CD14-positive monocyte (primary cell): ENCODE measurements around the gene AMBRA1. TPM values are rescaled to one million over a fixed set of nuclear protein-coding genes. Genes with fewer than 3 reads are reported as not detected.

Experiments used
- DNase-seq, 3 donors: peaks; one replicate each; pipeline ENCODE4 v3.0.0-alpha.2; 2011 to 2022
- H2AFZ ChIP-seq: 2 replicates; pipeline ENCODE4 v1.6.0; 2012; ENCODE audit warnings: mild to moderate bottlenecking, low read depth, low read length, inconsistent platforms; ENCODE audit not compliant: insufficient read depth, poor library complexity, severe bottlenecking
- H3K27ac ChIP-seq, 2 donors: 1 replicate in 1 of 2; 2 replicates in 1 of 2; pipeline ENCODE4 v1.5.1; 2012 to 2013; ENCODE audit warnings: low read length in 2 of 2, control low read depth in 1 of 2, inconsistent platforms in 1 of 2, low read depth in 1 of 2, mild to moderate bottlenecking in 1 of 2
- H3K27me3 ChIP-seq, 2 donors: one replicate each; pipeline versions ENCODE4 v1.6.0 to v1.6.1; 2011 to 2013; ENCODE audit warnings: low read length in 2 of 2; ENCODE audit not compliant: control insufficient read depth in 2 of 2, insufficient read depth in 2 of 2
- H3K36me3 ChIP-seq, 2 donors: replicated peaks in 1 of 2; 1 replicate in 1 of 2; 2 replicates in 1 of 2; pipeline versions ENCODE4 v1.5.1 to v1.6.1; 2012 to 2013; ENCODE audit warnings: low read length in 2 of 2, control low read depth in 1 of 2, inconsistent platforms in 1 of 2, mild to moderate bottlenecking in 1 of 2; ENCODE audit not compliant: insufficient read depth in 2 of 2, control insufficient read depth in 1 of 2
- H3K4me1 ChIP-seq, 2 donors: 1 replicate in 1 of 2; 2 replicates in 1 of 2; pipeline versions ENCODE4 v1.5.1 to v1.6.1; 2012 to 2013; ENCODE audit warnings: low read length in 2 of 2, control low read depth in 1 of 2, inconsistent platforms in 1 of 2, mild to moderate bottlenecking in 1 of 2, moderate library complexity in 1 of 2; ENCODE audit not compliant: insufficient read depth in 2 of 2, control insufficient read depth in 1 of 2
- H3K4me2 ChIP-seq: replicated peaks from 2 replicates; pipeline ENCODE3; 2012; ENCODE audit warnings: low read length, moderate library complexity, mild to moderate bottlenecking; ENCODE audit not compliant: poor library complexity, severe bottlenecking; ENCODE audit errors: extremely low read depth
- H3K4me3 ChIP-seq, 3 experiments: fragments of 200-600 bp in 1 of 3; sonication (generic) in 1 of 3; replicated peaks in 1 of 3; 1 replicate in 2 of 3; 2 replicates in 1 of 3; pipeline ENCODE4 v1.5.1; 2011 to 2013; ENCODE audit warnings: low read length in 3 of 3, mild to moderate bottlenecking in 3 of 3, control low read depth in 2 of 3, low read depth in 2 of 3, inconsistent platforms in 1 of 3, moderate library complexity in 1 of 3
- H3K79me2 ChIP-seq: 2 replicates; pipeline ENCODE4 v1.6.0; 2012; ENCODE audit warnings: mild to moderate bottlenecking, control low read depth, inconsistent platforms, low read length, moderate library complexity; ENCODE audit not compliant: insufficient read depth
- H3K9ac ChIP-seq: 2 replicates; pipeline ENCODE4 v1.6.0; 2017; ENCODE audit warnings: low read length, mild to moderate bottlenecking; ENCODE audit not compliant: insufficient read depth, poor library complexity, severe bottlenecking
- H3K9me3 ChIP-seq, 2 donors: replicated peaks in 1 of 2; 1 replicate in 1 of 2; 2 replicates in 1 of 2; pipeline versions ENCODE4 v1.5.1 to v1.6.1; 2012 to 2013; ENCODE audit warnings: low read length in 2 of 2, control low read depth in 1 of 2; ENCODE audit not compliant: control insufficient read depth in 1 of 2, insufficient read depth in 1 of 2
- H4K20me1 ChIP-seq: 2 replicates; pipeline ENCODE4 v1.6.0; 2012; ENCODE audit warnings: mild to moderate bottlenecking, low read length, control low read depth, moderate library complexity; ENCODE audit not compliant: insufficient read depth
- H3K27ac Mint-ChIP-seq, 7 donors: one replicate each; pipeline ENCODE4 v1.8.0; 2020; ENCODE audit warnings: mild to moderate bottlenecking in 7 of 7, mixed read lengths in 7 of 7, moderate library complexity in 6 of 7, inconsistent platforms in 2 of 7
- H3K27me3 Mint-ChIP-seq, 3 donors: one replicate each; pipeline ENCODE4 v1.8.0; 2021 to 2022; ENCODE audit warnings: low read depth in 3 of 3, mild to moderate bottlenecking in 3 of 3, mixed read lengths in 3 of 3, moderate library complexity in 3 of 3, inconsistent platforms in 1 of 3
- H3K36me3 Mint-ChIP-seq, 2 donors: one replicate each; pipeline ENCODE4 v1.8.0; 2020; ENCODE audit warnings: mixed read lengths in 2 of 2, inconsistent platforms in 1 of 2, mild to moderate bottlenecking in 1 of 2
- H3K4me1 Mint-ChIP-seq: one replicate; pipeline ENCODE4 v1.8.0; 2020; ENCODE audit warnings: mild to moderate bottlenecking, mixed read lengths
- H3K4me3 Mint-ChIP-seq, 2 donors: one replicate each; pipeline ENCODE4 v1.8.0; 2020; ENCODE audit warnings: mild to moderate bottlenecking in 2 of 2, mixed read lengths in 2 of 2, moderate library complexity in 1 of 2
- H3K9me3 Mint-ChIP-seq, 7 donors: one replicate each; pipeline ENCODE4 v1.8.0; 2020 to 2022; ENCODE audit warnings: mixed read lengths in 7 of 7, mild to moderate bottlenecking in 6 of 7, moderate library complexity in 6 of 7, inconsistent platforms in 2 of 7
- CTCF ChIP-seq: fragments of 200-600 bp; IDR thresholded peaks from one replicate; pipeline ENCODE4 v1.8.0; 2022; ENCODE audit warnings: antibody characterized with exemption, mild to moderate bottlenecking
- WGBS: methylation state at CpG from one replicate; pipeline ENCODE4 v1.1.5; 2013; ENCODE audit warnings: missing lambda C conversion rate; ENCODE audit not compliant: insufficient coverage; 5-methylcytosine and 5-hydroxymethylcytosine counted together
- intact Hi-C, 2 donors: fragments of 100-400 bp; cut with micrococcal nuclease; formaldehyde crosslinking; loops; one replicate each; pipeline versions ENCODE4 v1.15.0 to v1.15.1; 2023
- polyA plus RNA-seq, 3 donors: library from polyadenylated mRNA; depleted of rRNA in 1 of 3; unstranded in 2 of 3; stranded (reverse) in 1 of 3; fragments of 300-500 nt in 2 of 3; fragments of >200 nt in 1 of 3; fragmentation: Illumina TruSeq in 2 of 3; gene quantifications; 1 replicate in 2 of 3; 2 replicates in 1 of 3; pipeline ENCODE4 v1.2.3, GENCODE V29; 2012 to 2021

Gene AMBRA1
- polyA plus RNA-seq, 3 donors: 2.1 to 6.1 (median 3.8) TPM

GRCh38 chr11:46393231-46393616 is 200.6 kb downstream of the AMBRA1 start:
- H2AFZ ChIP-seq: no peak overlapping the region
- H3K4me1 ChIP-seq: peaks cover 25 to 46% of the 10 kb centered on the region in 2 donors
- H3K27me3 ChIP-seq: peaks cover 38 to 47% of the 10 kb centered on the region in 2 donors
- peak overlapping the region; percentile 75 for H3K4me2 ChIP-seq
- H4K20me1 ChIP-seq: peaks cover 44% of the 10 kb centered on the region
- H3K4me3 ChIP-seq: peak overlapping the region in 1 of 3 experiments; percentile 71
- Mint-ChIP-seq H3K27ac (no peak overlapping the region), H3K9me3 (peaks cover 0 to 15% (median 5%) of the 10 kb centered on the region in 7 donors), H3K4me3 (peak overlapping the region; percentile 76 to 92), H3K4me1 (peaks cover 32% of the 10 kb centered on the region), H3K27me3 (peaks cover 42 to 53% (median 46%) of the 10 kb centered on the region in 3 donors), H3K36me3 (peaks cover 20 to 21% of the 10 kb centered on the region in 2 donors)
- DNase-seq: no peak
- H3K9me3 ChIP-seq: peaks cover 3 to 18% of the 10 kb centered on the region in 2 donors
- no peaks in the 10 kb centered on the region for H3K79me2 ChIP-seq
- intact Hi-C loops: no loop called here
- no peak for TF ChIP-seq CTCF
- H3K27ac ChIP-seq: no peak overlapping the region
- H3K9ac ChIP-seq: no peak overlapping the region
- WGBS: 82% methylated on average over 2 of the region's 4 CpGs
- H3K36me3 ChIP-seq: peaks cover 17 to 21% of the 10 kb centered on the region in 2 donors

GRCh38 chr11:46392421-46393230 is 201.2 kb downstream of the AMBRA1 start:
- no peak overlapping the region for H3K27ac ChIP-seq
- no peak overlapping the region for H3K9ac ChIP-seq
- intact Hi-C loops: no loop called here
- Mint-ChIP-seq H3K4me1 (peaks cover 36% of the 10 kb centered on the region), H3K36me3 (peaks cover 17% of the 10 kb centered on the region in 2 donors), H3K4me3 (peak overlapping the region; percentile 76 to 92), H3K9me3 (peaks cover 0 to 15% (median 5%) of the 10 kb centered on the region in 7 donors), H3K27me3 (peaks cover 46 to 59% (median 52%) of the 10 kb centered on the region in 3 donors), H3K27ac (peak overlapping the region in 1 of 7 donors; percentile 72)
- TF ChIP-seq CTCF: no peak
- peaks cover 30 to 52% of the 10 kb centered on the region in 2 donors for H3K4me1 ChIP-seq
- WGBS: 1% methylated on average over 59 of the region's 71 CpGs
- no peak overlapping the region for H2AFZ ChIP-seq
- peaks cover 3 to 21% of the 10 kb centered on the region in 2 donors for H3K9me3 ChIP-seq
- peaks cover 11 to 15% of the 10 kb centered on the region in 2 donors for H3K36me3 ChIP-seq
- peak overlapping the region; percentile 75 for H3K4me2 ChIP-seq
- H3K79me2 ChIP-seq: no peaks in the 10 kb centered on the region
- peaks cover 42 to 53% of the 10 kb centered on the region in 2 donors for H3K27me3 ChIP-seq
- H3K4me3 ChIP-seq: peak overlapping the region in 1 of 3 experiments; percentile 71
- DNase-seq: peak; percentile 68 to 70 (median 70)
- H4K20me1 ChIP-seq: peaks cover 50% of the 10 kb centered on the region
